SK-N-MC (cell line): ENCODE results near the gene TANC1.

Experiments
- EZH2 ChIP-seq: fragments of 200-600 bp; sonication (generic); IDR thresholded peaks from one replicate; pipeline ENCODE4 v1.6.1; 2017; ENCODE audit warnings: antibody characterized with exemption
- POLR2AphosphoS5 ChIP-seq: IDR thresholded peaks from 2 replicates; pipeline ENCODE4 v1.6.1; 2012; ENCODE audit warnings: mild to moderate bottlenecking, low read depth, low read length, borderline replicate concordance

GRCh38 chr2:159128191-159128590 lies 159.8 kb downstream of the TANC1 start:
- TF ChIP-seq POLR2AphosphoS5 (no peak), EZH2 (no peak)
